DMS 273 treated with DMSO at 0.1 percent for 48 hours (cell line): ENCODE results near the gene PPP4R2.
"Not testable (repeated sequence)": the region's sequence is repeated elsewhere in the genome, so short reads cannot be mapped to it uniquely, and the experiment has no call there.

ENCODE experiments used
- DNase-seq: peaks from one replicate; lab custom pipeline; 2025; lab: John Stamatoyannopoulos, UW

Gene PPP4R2

GRCh38 chr3:73026111-73026759 lies 29.6 kb downstream of the PPP4R2 start:
- no peak for DNase-seq

GRCh38 chr3:73026760-73027113 lies 30.1 kb downstream of the PPP4R2 start:
- no peak for DNase-seq

- no peak for DNase-seq
Measured at GRCh38 chr3:73028803-73029202, 32.2 kb downstream of the PPP4R2 start.

- DNase-seq, result no peak
Measured at GRCh38 chr3:73029321-73029796, 32.7 kb downstream of the PPP4R2 start.

- no peak for DNase-seq
Measured at GRCh38 chr3:73030073-73030597, 33.5 kb downstream of the PPP4R2 start.

- no peak for DNase-seq
Measured at GRCh38 chr3:73031573-73032103, 35.0 kb downstream of the PPP4R2 start.

- DNase-seq, result no peak
Measured at GRCh38 chr3:73036694-73037591, 40.3 kb downstream of the PPP4R2 start.

GRCh38 chr3:73041537-73041936 lies 44.9 kb downstream of the PPP4R2 start:
- DNase-seq, result no peak

GRCh38 chr3:73043414-73043813 lies 46.8 kb downstream of the PPP4R2 start:
- DNase-seq, result no peak

- no peak for DNase-seq
Measured at GRCh38 chr3:73045391-73045790, 48.8 kb downstream of the PPP4R2 start.

GRCh38 chr3:73046195-73046594 lies 49.6 kb downstream of the PPP4R2 start:
- no peak for DNase-seq

GRCh38 chr3:73049319-73049718 lies 52.7 kb downstream of the PPP4R2 start:
- DNase-seq, result no peak

GRCh38 chr3:73052857-73053256 lies 56.2 kb downstream of the PPP4R2 start:
- no peak for DNase-seq

GRCh38 chr3:73055583-73055982 lies 59.0 kb downstream of the PPP4R2 start:
- DNase-seq, result no peak

GRCh38 chr3:73056014-73056844 lies 59.6 kb downstream of the PPP4R2 start:
- DNase-seq, result no peak

GRCh38 chr3:73056845-73057150 lies 60.2 kb downstream of the PPP4R2 start:
- no peak for DNase-seq

GRCh38 chr3:73060302-73060723 lies 63.7 kb downstream of the PPP4R2 start:
- no peak for DNase-seq

GRCh38 chr3:73061416-73061815 lies 64.8 kb downstream of the PPP4R2 start, which contains the start of gene EBLN2:
EBLN2 (plus strand) TSS chr3:73061659; CDS start chr3:73062082, 423 bp downstream.
- no peak for DNase-seq

GRCh38 chr3:73066243-73066642 lies 69.6 kb downstream of the PPP4R2 start:
- not testable (repeated sequence) for DNase-seq

GRCh38 chr3:73068419-73068818 lies 71.8 kb downstream of the PPP4R2 start:
- no peak for DNase-seq

- DNase-seq, result no peak
Measured at GRCh38 chr3:73069187-73069586, 72.6 kb downstream of the PPP4R2 start.
